DOHH2 (cell line): ENCODE measurements around the gene STMN3.
A peak's percentile ranks its signal among the peaks of the same experiment; 100 is the strongest.
"Not testable (repeated sequence)": the region's sequence is repeated elsewhere in the genome, so short reads cannot be mapped to it uniquely, and the experiment has no call there.

Source experiments
- H3F3A ChIP-seq: fragments of 200-600 bp; sonication (generic), shearing (Covaris generic); 2 replicates; pipeline ENCODE4 v1.6.0; 2016; ENCODE audit warnings: antibody characterized with exemption, mild to moderate bottlenecking; ENCODE audit not compliant: control insufficient read depth, insufficient read depth
- H3K27ac ChIP-seq: fragments of 200-600 bp; sonication (generic); 2 replicates; pipeline ENCODE4 v1.5.1; 2014; ENCODE audit warnings: low read depth, mild to moderate bottlenecking, low read length, moderate library complexity
- H3K27me3 ChIP-seq: fragments of 200-600 bp; sonication (generic); 2 replicates; pipeline ENCODE4 v1.6.1; 2014; ENCODE audit warnings: mild to moderate bottlenecking, low read length, mixed read lengths; ENCODE audit not compliant: control insufficient read depth
- H3K36me3 ChIP-seq: fragments of 200-600 bp; sonication (generic); 2 replicates; pipeline ENCODE4 v1.6.1; 2014; ENCODE audit warnings: mild to moderate bottlenecking, low read length, moderate library complexity, mixed read lengths; ENCODE audit not compliant: control insufficient read depth
- H3K4me1 ChIP-seq: fragments of 200-600 bp; sonication (generic); 2 replicates; pipeline ENCODE4 v1.6.1; 2014; ENCODE audit warnings: mild to moderate bottlenecking, low read length, mixed read lengths; ENCODE audit not compliant: control insufficient read depth
- H3K4me2 ChIP-seq: fragments of 200-600 bp; sonication (generic); 2 replicates; pipeline ENCODE4 v1.6.0; 2014; ENCODE audit warnings: mild to moderate bottlenecking, low read length, moderate library complexity
- H3K4me3 ChIP-seq: fragments of 200-600 bp; sonication (generic); 2 replicates; pipeline ENCODE4 v1.5.1; 2014; ENCODE audit warnings: mild to moderate bottlenecking, low read length, mixed read lengths
- H3K79me2 ChIP-seq: fragments of 200-600 bp; sonication (generic); 2 replicates; pipeline ENCODE4 v1.6.1; 2014; ENCODE audit warnings: mild to moderate bottlenecking, low read length, mixed read lengths; ENCODE audit not compliant: control insufficient read depth
- H3K9me2 ChIP-seq: fragments of 200-600 bp; sonication (generic); replicated peaks from 2 replicates; pipeline ENCODE4 v1.6.1; 2014; ENCODE audit warnings: mild to moderate bottlenecking, low read length, mixed read lengths; ENCODE audit not compliant: control insufficient read depth
- H3K9me3 ChIP-seq: fragments of 200-600 bp; sonication (generic); 2 replicates; pipeline ENCODE4 v1.6.1; 2014; ENCODE audit warnings: antibody characterized with exemption, low read length, mixed read lengths; ENCODE audit not compliant: control insufficient read depth, insufficient read depth
- H4K20me1 ChIP-seq: fragments of 200-600 bp; sonication (generic); 2 replicates; pipeline ENCODE4 v1.6.0; 2014; ENCODE audit warnings: low read depth, mild to moderate bottlenecking, antibody characterized with exemption, low read length, moderate library complexity; ENCODE audit not compliant: control insufficient read depth, insufficient read depth
- CTCF ChIP-seq: fragments of 200-600 bp; sonication (generic); IDR thresholded peaks from one replicate; pipeline ENCODE4 v1.5.1; 2014; ENCODE audit warnings: antibody characterized with exemption, mild to moderate bottlenecking, low read depth, low read length; ENCODE audit not compliant: poor library complexity, severe bottlenecking
- EZH2phosphoT487 ChIP-seq: fragments of 200-600 bp; sonication (generic); IDR thresholded peaks from 2 replicates; pipeline ENCODE4 v1.6.1; 2017; ENCODE audit warnings: borderline replicate concordance, mild to moderate bottlenecking, antibody characterized with exemption, low read length, moderate library complexity, mixed read lengths

The STMN3 gene

GRCh38 chr20:63641792-63642523 lies 11.3 kb downstream of the STMN3 start:
- Histone ChIP-seq H3F3A (peaks cover 5% of the 10 kb centered on the region), H3K4me2 (peak overlapping the region; percentile 98), H4K20me1 (no peaks in the 10 kb centered on the region), H3K9me3 (no peaks in the 10 kb centered on the region), H3K4me3 (peak overlapping the region; percentile 76), H3K36me3 (no peaks in the 10 kb centered on the region), H3K9me2 (no peaks in the 10 kb centered on the region), H3K4me1 (peaks cover 42% of the 10 kb centered on the region), H3K79me2 (no peaks in the 10 kb centered on the region), H3K27me3 (no peaks in the 10 kb centered on the region), H3K27ac (peak overlapping the region; percentile 42)
- peak; percentile 48 for TF ChIP-seq CTCF
- TF ChIP-seq EZH2phosphoT487: no peak

GRCh38 chr20:63641146-63641791 lies 12.0 kb downstream of the STMN3 start:
- Histone ChIP-seq H4K20me1 (no peaks in the 10 kb centered on the region), H3K4me2 (peak overlapping the region; percentile 90), H3K9me3 (no peaks in the 10 kb centered on the region), H3K36me3 (no peaks in the 10 kb centered on the region), H3K9me2 (no peaks in the 10 kb centered on the region), H3F3A (peaks cover 5% of the 10 kb centered on the region), H3K27ac (peak overlapping the region; percentile 10; the same call in 1 of the 2 replicates), H3K27me3 (no peaks in the 10 kb centered on the region), H3K4me3 (peak overlapping the region; percentile 73), H3K79me2 (no peaks in the 10 kb centered on the region), H3K4me1 (peaks cover 48% of the 10 kb centered on the region)
- no peak for TF ChIP-seq CTCF
- no peak for TF ChIP-seq EZH2phosphoT487

GRCh38 chr20:63640686-63641085 lies 12.5 kb downstream of the STMN3 start:
- H3K27ac ChIP-seq, H3F3A ChIP-seq, H3K9me2 ChIP-seq, H3K9me3 ChIP-seq, H3K36me3 ChIP-seq, H3K27me3 ChIP-seq, H4K20me1 ChIP-seq, H3K4me3 ChIP-seq, H3K79me2 ChIP-seq: not testable (repeated sequence)
- 0 out of 2 replicates have a peak overlapping the region, but pooled peaks have one; percentile 21 for H3K4me2 ChIP-seq
- H3K4me1 ChIP-seq: peaks cover 52% of the 10 kb centered on the region

- H3K9me2 ChIP-seq: no peaks in the 10 kb centered on the region
- H3F3A ChIP-seq: peaks cover 6% of the 10 kb centered on the region
- TF ChIP-seq CTCF (no peak), EZH2phosphoT487 (no peak)
- peak overlapping the region; percentile 62 for H3K27ac ChIP-seq
- H4K20me1 ChIP-seq: no peaks in the 10 kb centered on the region
- no peaks in the 10 kb centered on the region for H3K79me2 ChIP-seq
- no peaks in the 10 kb centered on the region for H3K9me3 ChIP-seq
- peaks cover 58% of the 10 kb centered on the region for H3K4me1 ChIP-seq
- no peaks in the 10 kb centered on the region for H3K27me3 ChIP-seq
- H3K4me2 ChIP-seq: peak overlapping the region; percentile 69; the same call in 1 of the 2 replicates
- H3K36me3 ChIP-seq: no peaks in the 10 kb centered on the region
- 0 out of 2 replicates have a peak overlapping the region, but pooled peaks have one; percentile 52 for H3K4me3 ChIP-seq
Observed at GRCh38 chr20:63640086-63640485, 13.1 kb downstream of the STMN3 start.
